ENCODE data around the gene SLC10A6. TPM values are rescaled to one million over a fixed set of nuclear protein-coding genes. Genes with fewer than 3 reads are reported as not detected.
A peak's percentile ranks its signal among the peaks of the same experiment; 100 is the strongest.

The SLC10A6 gene
- total and polyA plus RNA-seq, 8 donors: 0.48 to 7.6 (median 1.5) TPM; not detected in 5

DNA sequence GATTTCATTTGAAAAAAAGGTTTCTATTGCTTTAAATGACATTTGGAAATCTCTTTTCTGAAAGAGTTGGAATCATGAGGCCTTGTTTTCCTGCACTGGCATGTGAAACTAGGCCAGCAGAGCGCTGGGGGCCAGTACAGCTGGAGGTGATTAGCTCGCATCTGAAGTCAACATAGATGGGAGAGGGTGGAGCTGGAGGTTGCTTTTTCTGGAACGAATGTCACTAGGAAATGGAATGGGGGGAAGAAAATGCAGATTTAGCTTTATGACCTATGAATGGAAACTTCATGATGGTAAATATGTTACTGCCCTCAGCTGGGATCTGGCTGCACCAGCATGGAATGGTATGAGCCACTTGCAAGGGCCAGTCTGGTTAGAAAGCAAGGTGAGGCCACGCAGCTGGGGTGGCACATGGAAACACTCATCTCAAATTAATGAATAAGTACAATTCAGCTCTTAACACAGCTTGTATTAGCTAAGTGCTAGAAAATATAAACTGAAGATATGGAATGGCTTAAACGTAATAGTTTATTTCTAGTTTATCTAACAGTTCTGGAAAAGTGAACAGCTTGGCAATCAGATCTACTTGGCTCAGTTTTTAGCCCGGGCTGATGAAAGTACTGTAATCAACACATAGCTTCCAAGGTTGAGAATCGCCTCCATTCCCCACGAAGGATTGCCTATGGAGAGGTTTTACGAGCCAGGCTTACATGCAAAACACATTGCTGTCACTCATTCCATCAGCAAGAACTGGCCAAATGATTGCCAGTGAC, 32.5 kb downstream of the SLC10A6 start:
- peak overlapping the region in 1 of 5 donors; percentile 13 for H3K27ac ChIP-seq
- intact Hi-C loops (cut with DNase I; ENCODE audit: low total_unique reads): no loop called here
- 28 to 46% (median 32%) methylated on average over 9 of the region's 9 CpGs for WGBS, 5 donors
- H3K9me3 ChIP-seq: peaks cover 0 to 13% (median 7%) of the 10 kb centered on the region in 4 donors
- peaks cover 0 to 41% (median 29%) of the 10 kb centered on the region in 4 donors for H3K36me3 ChIP-seq
- peak in 1 of 2 donors; percentile 33 for DNase-seq
- TF ChIP-seq EP300 (IDR thresholded peaks at IDR 0.05) (no peak), CTCF (IDR thresholded peaks at IDR 0.05) (no peak), POLR2A (IDR thresholded peaks at IDR 0.05) (no peak), POLR2AphosphoS5 (IDR thresholded peaks at IDR 0.05) (no peak)
- H3K4me1 ChIP-seq: peaks cover 0 to 22% (median 4%) of the 10 kb centered on the region in 4 donors
- no peak overlapping the region for H3K4me3 ChIP-seq
- H3K27me3 ChIP-seq: no peaks in the 10 kb centered on the region

- Histone ChIP-seq H3K27ac (peak overlapping the region in 2 of 5 donors; percentile 7 to 13), H3K4me1 (peaks cover 0 to 22% (median 4%) of the 10 kb centered on the region in 4 donors)
- no peak for TF ChIP-seq POLR2A (IDR thresholded peaks at IDR 0.05)
- TF ChIP-seq CTCF (IDR thresholded peaks at IDR 0.05): no peak
- no peak for TF ChIP-seq EP300 (IDR thresholded peaks at IDR 0.05)
- no peak for TF ChIP-seq POLR2AphosphoS5 (IDR thresholded peaks at IDR 0.05)
These were observed 33.5 kb downstream of the SLC10A6 start for GRCh38 chr4:86815653-86816052.

DNA sequence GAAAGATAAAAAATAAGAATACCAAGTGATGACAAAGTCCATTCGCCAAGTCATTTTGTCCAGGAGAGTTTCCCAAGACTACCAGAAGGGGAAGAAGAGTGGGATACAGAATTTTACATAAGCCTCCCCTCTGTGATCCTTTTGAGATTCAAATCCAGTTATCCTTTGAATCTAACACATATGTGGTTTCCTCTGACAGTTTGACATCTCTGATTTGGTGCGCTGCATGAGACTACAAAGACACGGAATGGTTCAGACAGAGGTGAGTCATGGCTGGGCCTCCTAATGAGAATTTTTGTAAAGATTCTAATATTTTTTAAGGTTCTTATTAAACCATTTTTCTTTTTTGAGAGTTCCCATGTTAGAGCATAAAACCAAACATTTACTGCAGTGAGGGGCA, 38.3 kb downstream of the SLC10A6 start:
- TF ChIP-seq POLR2A (IDR thresholded peaks at IDR 0.05) (no peak), EP300 (IDR thresholded peaks at IDR 0.05) (no peak), CTCF (IDR thresholded peaks at IDR 0.05) (no peak), POLR2AphosphoS5 (IDR thresholded peaks at IDR 0.05) (no peak)
- peaks cover 0 to 8% (median 6%) of the 10 kb centered on the region in 4 donors for H3K9me3 ChIP-seq
- peaks cover 0 to 81% (median 51%) of the 10 kb centered on the region in 4 donors for H3K36me3 ChIP-seq
- no peaks in the 10 kb centered on the region for H3K27me3 ChIP-seq
- H3K4me3 ChIP-seq: no peak overlapping the region
- intact Hi-C loops (cut with DNase I; ENCODE audit: low total_unique reads): no loop called here
- H3K27ac ChIP-seq: no peak overlapping the region
- no peak for DNase-seq
- 95 to 98% (median 96%) methylated on average over 3 of the region's 3 CpGs for WGBS, 5 donors
- H3K4me1 ChIP-seq: no peaks in the 10 kb centered on the region

More at GRCh38 chr4:86815653-86816052, 33.5 kb downstream of the SLC10A6 start:
- H3K9me3 ChIP-seq: peaks cover 0 to 13% (median 7%) of the 10 kb centered on the region in 4 donors
- H3K36me3 ChIP-seq: peaks cover 0 to 51% (median 36%) of the 10 kb centered on the region in 4 donors
- 82 to 93% (median 86%) methylated on average over 1 of the region's 1 CpG for WGBS, 5 donors
- H3K4me3 ChIP-seq: no peak overlapping the region
- DNase-seq: no peak
- H3K27me3 ChIP-seq: no peaks in the 10 kb centered on the region
- intact Hi-C loops (cut with DNase I; ENCODE audit: low total_unique reads): no loop called here

DNA sequence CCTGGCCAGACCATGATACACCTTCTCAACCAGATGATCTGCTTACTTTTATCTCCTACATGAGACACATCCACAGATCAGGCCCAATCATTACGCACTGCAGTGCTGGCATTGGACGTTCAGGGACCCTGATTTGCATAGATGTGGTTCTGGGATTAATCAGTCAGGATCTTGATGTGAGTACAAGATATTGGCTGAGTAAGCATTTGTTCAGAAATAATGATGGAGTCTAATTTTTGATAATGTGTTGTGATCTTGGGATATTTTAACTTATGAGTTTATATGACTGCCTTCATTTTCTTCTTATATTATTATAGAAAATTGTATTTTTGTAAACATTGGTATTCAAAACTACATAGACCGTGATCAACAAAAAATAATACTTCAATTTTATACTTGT, 39.4 kb downstream of the SLC10A6 start:
- 85 to 94% (median 91%) methylated on average over 3 of the region's 3 CpGs for WGBS, 5 donors
- no peak for DNase-seq
- H3K4me3 ChIP-seq: no peak overlapping the region
- H3K4me1 ChIP-seq: no peaks in the 10 kb centered on the region
- intact Hi-C loops (cut with DNase I; ENCODE audit: low total_unique reads): no loop called here
- H3K36me3 ChIP-seq: peaks cover 0 to 78% (median 46%) of the 10 kb centered on the region in 4 donors
- no peaks in the 10 kb centered on the region for H3K9me3 ChIP-seq
- no peak for TF ChIP-seq POLR2A (IDR thresholded peaks at IDR 0.05)
- H3K27me3 ChIP-seq: no peaks in the 10 kb centered on the region
- no peak overlapping the region for H3K27ac ChIP-seq

DNA sequence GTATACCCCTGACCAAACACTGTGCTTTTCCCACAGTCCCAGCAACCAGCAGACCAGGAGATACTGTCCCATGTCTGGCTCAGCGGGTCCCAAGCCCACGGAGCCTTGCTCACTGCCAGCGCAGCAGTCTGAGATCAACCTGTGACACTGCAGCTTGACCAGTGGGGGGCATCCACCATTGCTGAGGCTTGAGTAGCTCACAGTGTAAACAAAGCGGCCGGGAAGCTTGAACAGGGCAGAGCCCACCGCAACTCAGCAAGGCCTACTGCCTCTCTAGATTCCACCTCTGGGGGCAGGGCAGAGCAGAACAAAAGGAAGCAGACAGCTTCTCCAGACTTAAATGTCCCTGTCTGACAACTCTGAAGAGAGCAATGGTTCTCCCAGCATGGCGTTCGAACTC, 58.1 kb downstream of the SLC10A6 start:
- Histone ChIP-seq H3K27me3 (no peaks in the 10 kb centered on the region), H3K4me3 (no peak overlapping the region), H3K9me3 (no peaks in the 10 kb centered on the region), H3K36me3 (peaks cover 0 to 28% (median 20%) of the 10 kb centered on the region in 4 donors), H3K4me1 (no peaks in the 10 kb centered on the region), H3K27ac (no peak overlapping the region)
- TF ChIP-seq EP300 (IDR thresholded peaks at IDR 0.05): no peak
- no peak for TF ChIP-seq CTCF (IDR thresholded peaks at IDR 0.05)
- TF ChIP-seq POLR2AphosphoS5 (IDR thresholded peaks at IDR 0.05): no peak
- TF ChIP-seq POLR2A (IDR thresholded peaks at IDR 0.05): no peak
- no peak for DNase-seq
- intact Hi-C loops (cut with DNase I; ENCODE audit: low total_unique reads): no loop called here
- WGBS, 5 donors: 90 to 100% (median 96%) methylated on average over 6 to 8 of the region's 8 CpGs

Data from stomach (tissue), 9 donors.